Measurements from ENCODE around the gene LMTK2.

GRCh38 chr7:98168904-98169621, 62.4 kb downstream of the LMTK2 start:
- TF ChIP-seq CTCF (IDR thresholded peaks at IDR 0.05; ENCODE audit: borderline replicate concordance, extremely low read depth, low read length, poor library complexity, severe bottlenecking) (no peak), EZH2 (IDR thresholded peaks at IDR 0.05; ENCODE audit: borderline replicate concordance, low read depth, low read length, severe bottlenecking) (no peak)
